ENCODE results near the gene SLC24A1. TPM values are rescaled to one million over a fixed set of nuclear protein-coding genes. Genes with fewer than 3 reads are reported as not detected.

Gene SLC24A1
- total and polyA plus RNA-seq, 2 of the 4 experiments (the other 2 are of a cell fraction), result 3.6 to 4.9 TPM

- H4K91ac ChIP-seq (ENCODE audit: insufficient read depth, low read depth, low read length), result no peak overlapping the region
- H3K4me2 ChIP-seq (ENCODE audit: low read depth, low read length), result no peak overlapping the region
- no peak overlapping the region for H3K14ac ChIP-seq (replicated peaks; ENCODE audit: low read depth, low read length)
- H3K9me1 ChIP-seq (ENCODE audit: insufficient read depth, low read length), result peaks cover 13% of the 10 kb centered on the region
- in situ Hi-C loops (cut with MboI; ENCODE audit: low sequenced_read_pairs), result loop anchor here (25.0 kb wide), 1 partner anchor 674 kb away; the partner anchor contains the start of gene DIS3L
- no peaks in the 10 kb centered on the region for H3K36me3 ChIP-seq (ENCODE audit: control insufficient read depth, insufficient read depth, low read length)
- no peaks in the 10 kb centered on the region for H4K20me1 ChIP-seq (ENCODE audit: insufficient read depth, low read length)
- intact Hi-C loops (cut with micrococcal nuclease), result no loop called here
- no peaks in the 10 kb centered on the region for H3K9me3 ChIP-seq (ENCODE audit: control insufficient read depth, insufficient read depth, low read length)
- H3K79me1 ChIP-seq (ENCODE audit: low read depth in 1 of 2, low read length in 2 of 2), result peaks cover 12 to 32% of the 10 kb centered on the region in 2 experiments; a peak in 3 of 4 replicates
- H3K27me3 ChIP-seq (ENCODE audit: control insufficient read depth, insufficient read depth, low read length), result no peaks in the 10 kb centered on the region
- H3K56ac ChIP-seq (ENCODE audit: extremely low read depth, insufficient read depth, low read length), result no peak overlapping the region
- H2AFZ ChIP-seq (replicated peaks; ENCODE audit: low read length, poor library complexity), result no peak overlapping the region
- no peak overlapping the region for H3K4me3 ChIP-seq (ENCODE audit: insufficient read depth, low read depth, low read length)
- ATAC-seq (ENCODE audit: low read depth), result no peak
- no peak overlapping the region for H2BK5ac ChIP-seq (ENCODE audit: low read depth, low read length, poor library complexity, severe bottlenecking)
- H3K18ac ChIP-seq (ENCODE audit: low read depth, low read length), result no peak overlapping the region
- peak overlapping the region; percentile 25 for H2AK9ac ChIP-seq (replicated peaks; ENCODE audit: low read depth, low read length, poor library complexity)
- H3K4me1 ChIP-seq (ENCODE audit: control insufficient read depth, insufficient read depth, low read length), result peaks cover 4% of the 10 kb centered on the region
- no peak overlapping the region for H3K4ac ChIP-seq (ENCODE audit: low read depth, low read length)
- TF ChIP-seq FOS (IDR thresholded peaks at IDR 0.05; ENCODE audit: low read depth, low read length) (no peak), CTCF (conservative IDR thresholded peaks at IDR 0.05; ENCODE audit: low read depth, low read length) (no peak), RAD21 (IDR thresholded peaks at IDR 0.05; ENCODE audit: low read length) (no peak), CHD1 (IDR thresholded peaks at IDR 0.05; ENCODE audit: low read depth, low read length) (no peak), BHLHE40 (IDR thresholded peaks at IDR 0.05; ENCODE audit: low read depth, low read length) (no peak), MAZ (IDR thresholded peaks at IDR 0.05; ENCODE audit: borderline replicate concordance, low read depth, low read length) (no peak), USF2 (IDR thresholded peaks at IDR 0.05; ENCODE audit: low read depth, low read length) (no peak), ELK1 (IDR thresholded peaks at IDR 0.05; ENCODE audit: borderline replicate concordance, low read depth, low read length) (no peak), NFE2L2 (IDR thresholded peaks at IDR 0.05; ENCODE audit: low read depth, low read length) (no peak), MAFK (IDR thresholded peaks at IDR 0.05; ENCODE audit: low read depth, low read length) (no peak), SMC3 (IDR thresholded peaks at IDR 0.05; ENCODE audit: low read depth, low read length) (no peak)
- 0 out of 2 replicates have a peak overlapping the region, but pooled peaks have one; percentile 1 for H2AK5ac ChIP-seq (ENCODE audit: low read depth, low read length)
- peak overlapping the region; percentile 71; the same call in 1 of the 2 replicates for H3K23ac ChIP-seq (ENCODE audit: low read depth, low read length)
- no TSS peak for BruUV-seq (replicated peaks)
- H2BK120ac ChIP-seq (ENCODE audit: low read depth, low read length), result no peak overlapping the region
- H4K5ac ChIP-seq (ENCODE audit: low read depth, low read length), result no peak overlapping the region
- H3K9ac ChIP-seq (ENCODE audit: low read depth, low read length), result no peak overlapping the region
- ChIA-PET POLR2A (ENCODE audit: unreplicated experiment) (no interaction called here), CTCF (no interaction called here)
- DNase-seq, result no peak
- H4K8ac ChIP-seq (ENCODE audit: low read depth in 2 of 2, low read length in 2 of 2), result no peak overlapping the region
- no peak overlapping the region for H3K27ac ChIP-seq (ENCODE audit: insufficient read depth, low read length)
- WGBS, 2 experiments (ENCODE audit: extremely low coverage in 2 of 2, insufficient read length in 1 of 2), result 92% methylated on average over 2 of the region's 6 CpGs; no CpG with 5 or more reads in 1 of the 2 experiments
- dilution Hi-C loops (cut with HindIII; ENCODE audit: low sequenced_read_pairs, unreplicated experiment), result no loop called here
- no peak overlapping the region for H2BK15ac ChIP-seq (ENCODE audit: low read depth, low read length)
- H2BK20ac ChIP-seq (ENCODE audit: low read depth, low read length), result 0 out of 2 replicates have a peak overlapping the region, but pooled peaks have one; percentile 4
Observed at GRCh38 chr15:65612949-65613744, 8.6 kb upstream of the SLC24A1 start.
